ENCODE measurements around the gene MLH3. TPM values are rescaled to one million over a fixed set of nuclear protein-coding genes. Genes with fewer than 3 reads are reported as not detected.

MLH3 gene
- total RNA-seq, 1 experiment from 2014 or later = 23.0 TPM

GRCh38 chr14:75088153-75088552 lies 36.9 kb upstream of the MLH3 start:
- Histone ChIP-seq H3K9ac (ENCODE audit: extremely low read depth, insufficient read length, low read length) (no peak overlapping the region), H2BK120ac (ENCODE audit: low read depth, low read length, poor library complexity, severe bottlenecking) (no peak overlapping the region), H4K8ac (replicated peaks; ENCODE audit: insufficient read length, low read depth, low read length) (no peak overlapping the region), H2BK12ac (ENCODE audit: insufficient read length, low read depth, low read length) (no peak overlapping the region), H2AFZ (ENCODE audit: low read length) (no peak overlapping the region), H3K18ac (ENCODE audit: insufficient read length, low read depth, low read length) (no peak overlapping the region), H2BK5ac (ENCODE audit: insufficient read length, low read length) (no peak overlapping the region), H3K27me3 (ENCODE audit: insufficient read depth, low read length) (no peaks in the 10 kb centered on the region), H3K9me3 (ENCODE audit: control insufficient read depth, low read depth, low read length) (no peaks in the 10 kb centered on the region), H3K79me1 (ENCODE audit: insufficient read depth, low read depth, low read length, poor library complexity, severe bottlenecking) (no peaks in the 10 kb centered on the region), H3K14ac (ENCODE audit: insufficient read depth, low read length) (no peak overlapping the region), H3K4ac (ENCODE audit: low read depth, low read length) (no peak overlapping the region), H3K27ac (ENCODE audit: insufficient read length, low read depth, low read length) (no peak overlapping the region), H3K79me2 (ENCODE audit: insufficient read depth, low read length) (no peaks in the 10 kb centered on the region), H3K23ac (ENCODE audit: insufficient read length, low read depth, low read length) (no peak overlapping the region), H2BK20ac (ENCODE audit: low read depth, low read length, poor library complexity, severe bottlenecking) (no peak overlapping the region), H3K4me2 (ENCODE audit: insufficient read depth, insufficient read length, low read length) (no peak overlapping the region), H4K5ac (ENCODE audit: insufficient read length, low read depth, low read length) (no peak overlapping the region), H4K20me1 (ENCODE audit: control insufficient read depth, insufficient read depth, insufficient read length) (no peaks in the 10 kb centered on the region), H4K91ac (ENCODE audit: insufficient read length, low read depth, low read length) (no peak overlapping the region), H3T11ph (ENCODE audit: low read length) (no peak overlapping the region), H3K56ac (ENCODE audit: insufficient read length, low read depth, low read length) (no peak overlapping the region), H3K4me1 (ENCODE audit: insufficient read depth, low read length) (no peaks in the 10 kb centered on the region), H2AK5ac (ENCODE audit: insufficient read length, low read length) (no peak overlapping the region), H2BK15ac (ENCODE audit: low read depth, low read length) (no peak overlapping the region), H3K23me2 (ENCODE audit: insufficient read length, low read depth, low read length, poor library complexity, severe bottlenecking) (no peaks in the 10 kb centered on the region)
- Mint-ChIP-seq H3K9me3 (no peaks in the 10 kb centered on the region), H3K27me3 (ENCODE audit: low read depth) (no peaks in the 10 kb centered on the region), H3K4me1 (peaks cover 7 to 8% of the 10 kb centered on the region in 2 experiments), H3K4me3 (no peak overlapping the region), H3K36me3 (ENCODE audit: insufficient read depth in 1 of 3, low read depth in 3 of 3) (peaks cover 11 to 66% (median 60%) of the 10 kb centered on the region in 3 experiments; a peak in 6 of 7 replicates), H3K27ac (no peak overlapping the region)
- no peak for TF ChIP-seq CTCF (conservative IDR thresholded peaks at IDR 0.05)
- DNase-seq = no peak
- WGBS (ENCODE audit: extremely low coverage, insufficient read length, low lambda C conversion rate) = no CpG with 5 or more reads among the region's 2 CpGs

Data from H9 (cell line).